22Rv1 (cell line): ENCODE measurements around the gene HTR2B.

Experiments
- ZFX ChIP-seq: fragments of 450-650 bp; IDR thresholded peaks from 2 replicates; pipeline ENCODE4 v1.6.1; 2017; ENCODE audit warnings: antibody characterized with exemption, borderline replicate concordance
- TF ChIP-seq, protein P1 (sequence below): fragments of 450-650 bp; IDR thresholded peaks from 2 replicates; pipeline ENCODE4 v1.5.1; 2017; ENCODE audit warnings: mild to moderate bottlenecking

DNA sequence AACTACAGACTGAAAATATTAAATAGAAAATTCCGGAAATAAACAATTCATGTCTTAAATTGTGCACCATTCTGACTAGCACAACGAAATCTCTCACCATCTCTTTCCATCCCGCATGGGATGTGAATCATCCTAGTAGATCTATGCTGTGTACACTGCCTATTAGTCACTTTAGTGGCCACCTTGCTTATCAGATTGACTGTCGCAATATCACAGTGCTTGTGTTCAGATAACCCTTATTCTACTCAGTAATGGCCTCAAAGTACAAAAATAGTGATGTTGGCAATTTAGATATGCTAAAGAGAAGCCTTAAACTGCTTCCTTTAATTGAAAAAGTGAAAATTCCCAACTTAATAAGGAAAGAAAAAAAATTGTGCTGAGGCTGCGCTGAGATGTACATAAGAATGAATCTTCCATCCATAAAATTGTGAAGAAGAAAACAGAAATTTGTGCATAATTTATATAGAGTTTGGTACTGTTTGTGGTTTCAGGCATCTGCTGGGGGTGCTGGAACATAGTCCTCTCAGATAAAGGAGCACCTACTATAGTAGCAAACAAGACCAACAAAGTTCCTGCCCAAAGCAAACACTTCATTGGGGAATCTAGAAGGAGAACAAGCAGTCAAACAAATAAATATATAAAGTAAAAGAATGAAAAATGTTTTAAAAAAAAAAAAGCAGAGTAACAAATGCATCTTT is 56.2 kb downstream of the HTR2B start:
- TF ChIP-seq, protein P1, sequence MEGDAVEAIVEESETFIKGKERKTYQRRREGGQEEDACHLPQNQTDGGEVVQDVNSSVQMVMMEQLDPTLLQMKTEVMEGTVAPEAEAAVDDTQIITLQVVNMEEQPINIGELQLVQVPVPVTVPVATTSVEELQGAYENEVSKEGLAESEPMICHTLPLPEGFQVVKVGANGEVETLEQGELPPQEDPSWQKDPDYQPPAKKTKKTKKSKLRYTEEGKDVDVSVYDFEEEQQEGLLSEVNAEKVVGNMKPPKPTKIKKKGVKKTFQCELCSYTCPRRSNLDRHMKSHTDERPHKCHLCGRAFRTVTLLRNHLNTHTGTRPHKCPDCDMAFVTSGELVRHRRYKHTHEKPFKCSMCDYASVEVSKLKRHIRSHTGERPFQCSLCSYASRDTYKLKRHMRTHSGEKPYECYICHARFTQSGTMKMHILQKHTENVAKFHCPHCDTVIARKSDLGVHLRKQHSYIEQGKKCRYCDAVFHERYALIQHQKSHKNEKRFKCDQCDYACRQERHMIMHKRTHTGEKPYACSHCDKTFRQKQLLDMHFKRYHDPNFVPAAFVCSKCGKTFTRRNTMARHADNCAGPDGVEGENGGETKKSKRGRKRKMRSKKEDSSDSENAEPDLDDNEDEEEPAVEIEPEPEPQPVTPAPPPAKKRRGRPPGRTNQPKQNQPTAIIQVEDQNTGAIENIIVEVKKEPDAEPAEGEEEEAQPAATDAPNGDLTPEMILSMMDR, result no peak
- no peak for TF ChIP-seq ZFX
